Dedifferentiated amniotic fluid mesenchymal stem cell (primary cell): ENCODE data around the gene LURAP1L.
A peak's percentile ranks its signal among the peaks of the same experiment; 100 is the strongest.

Experiments
- DNase-seq: peaks from one replicate; pipeline ENCODE4 v3.0.0-alpha.2; 2016; ENCODE audit errors: extremely low spot score

Gene LURAP1L

GRCh38 chr9:12812710-12813109 is 37.9 kb downstream of the LURAP1L start:
- DNase-seq: no peak

DNA sequence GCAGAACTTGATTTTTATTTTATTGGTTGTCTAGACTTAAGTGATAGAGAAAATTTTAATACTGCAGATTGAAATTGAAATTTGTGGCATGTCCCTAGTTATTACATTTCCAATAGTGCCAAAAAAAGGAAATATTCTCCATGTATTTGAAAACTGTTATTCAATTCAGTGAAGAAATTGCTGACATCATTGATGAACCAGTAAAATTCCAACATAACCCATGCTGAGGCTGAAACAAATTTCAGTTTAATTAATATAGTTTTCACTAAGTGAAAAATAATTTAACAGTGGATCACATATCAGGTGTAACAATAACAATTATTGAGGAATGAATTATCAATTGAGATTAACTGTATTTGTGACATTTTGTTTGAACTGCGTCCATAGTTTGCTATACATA is 38.7 kb downstream of the LURAP1L start:
- DNase-seq: no peak

- peak; percentile 99 for DNase-seq
Observed at GRCh38 chr9:12813960-12814876, 39.4 kb downstream of the LURAP1L start.

- DNase-seq: no peak
Observed at GRCh38 chr9:12814877-12815237, 40.0 kb downstream of the LURAP1L start.

DNA sequence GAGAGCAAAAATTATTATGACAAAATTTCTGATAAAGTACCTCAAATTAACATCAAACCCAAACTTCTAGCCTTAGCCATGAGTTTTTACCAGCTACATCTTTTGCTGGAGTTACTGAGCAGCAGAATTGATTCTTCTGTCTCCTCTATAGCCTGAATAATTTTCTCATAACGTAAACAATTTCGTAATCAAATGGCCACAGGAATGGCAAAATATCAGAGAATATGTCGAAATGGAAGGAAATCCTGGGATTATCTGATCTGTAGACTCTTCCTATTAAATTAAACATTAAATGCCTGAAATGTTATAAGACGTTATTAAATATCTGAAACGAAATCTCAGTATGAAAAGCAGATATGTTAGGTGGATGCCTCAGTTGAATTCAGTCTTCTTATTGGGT is 41.1 kb downstream of the LURAP1L start:
- DNase-seq: no peak

DNA sequence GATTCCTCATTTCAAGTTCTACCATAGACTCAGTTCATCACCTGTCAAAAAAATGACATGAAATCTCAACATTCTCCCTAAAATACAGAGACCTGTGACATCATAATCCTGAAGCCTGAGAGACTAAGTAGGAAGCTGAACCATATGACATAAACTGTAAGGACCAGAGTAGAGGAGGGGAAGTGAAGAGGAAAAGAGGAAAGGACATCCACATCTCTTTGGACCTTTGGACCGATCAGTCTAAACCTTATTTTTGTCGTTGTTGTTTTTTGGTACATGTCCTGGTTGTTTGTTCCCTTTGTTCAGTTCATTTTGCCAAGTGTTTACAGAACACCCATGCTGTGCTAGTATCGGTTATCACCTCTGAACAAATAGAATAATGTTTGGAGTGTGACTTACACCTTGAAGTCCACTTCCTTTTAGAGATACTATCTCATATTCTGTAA is 41.9 kb downstream of the LURAP1L start:
- DNase-seq: no peak

- DNase-seq: no peak
Observed at GRCh38 chr9:12817702-12818101, 42.9 kb downstream of the LURAP1L start.

GRCh38 chr9:12818431-12819000 is 43.7 kb downstream of the LURAP1L start:
- DNase-seq: no peak

GRCh38 chr9:12819436-12820185 is 44.8 kb downstream of the LURAP1L start:
- DNase-seq: no peak

- no peak for DNase-seq
Observed at GRCh38 chr9:12822111-12822510, 47.3 kb downstream of the LURAP1L start.

- no peak for DNase-seq
Observed at GRCh38 chr9:12826924-12827565, 52.2 kb downstream of the LURAP1L start.

GRCh38 chr9:12833701-12834100 is 58.9 kb downstream of the LURAP1L start:
- no peak for DNase-seq

DNA sequence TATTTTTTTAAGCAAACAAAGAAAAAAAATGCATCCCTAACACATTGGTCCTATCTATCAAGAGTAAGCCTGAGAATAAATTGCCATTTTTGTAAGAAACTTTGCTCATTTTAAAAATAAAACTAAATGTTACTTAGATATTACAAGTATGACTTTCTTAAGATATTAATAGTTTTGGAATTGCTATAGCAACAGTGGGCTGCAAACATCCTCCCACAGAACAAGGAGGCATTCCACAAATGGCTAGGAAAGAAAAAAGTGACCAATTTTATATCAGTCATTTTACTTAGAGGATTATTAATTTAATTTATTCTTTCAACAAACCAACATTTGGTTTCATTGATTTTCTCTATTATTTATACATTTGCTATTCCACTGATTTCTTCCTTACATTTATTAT is 63.7 kb downstream of the LURAP1L start:
- peak; percentile 71 for DNase-seq

GRCh38 chr9:12843735-12844134 is 68.9 kb downstream of the LURAP1L start:
- no peak for DNase-seq

DNA sequence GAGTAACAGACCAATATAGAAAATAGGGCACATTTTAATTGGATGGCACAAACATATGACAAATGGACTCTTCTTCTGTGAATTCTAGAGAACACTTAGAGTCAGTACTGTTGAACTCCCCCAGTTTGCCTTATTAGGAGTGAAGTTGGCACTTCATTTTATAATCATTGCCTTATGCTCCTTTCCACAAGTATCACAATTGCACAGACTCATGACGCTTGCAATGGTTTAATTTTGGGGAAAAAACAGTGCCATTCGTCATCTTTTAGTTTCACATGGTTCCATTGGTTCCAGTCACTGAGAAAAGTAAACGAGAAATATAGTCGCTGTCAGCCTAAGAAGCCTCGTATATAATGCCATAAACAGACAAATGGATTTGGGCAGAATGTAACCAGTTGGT is 71.2 kb downstream of the LURAP1L start:
- DNase-seq: no peak

DNA sequence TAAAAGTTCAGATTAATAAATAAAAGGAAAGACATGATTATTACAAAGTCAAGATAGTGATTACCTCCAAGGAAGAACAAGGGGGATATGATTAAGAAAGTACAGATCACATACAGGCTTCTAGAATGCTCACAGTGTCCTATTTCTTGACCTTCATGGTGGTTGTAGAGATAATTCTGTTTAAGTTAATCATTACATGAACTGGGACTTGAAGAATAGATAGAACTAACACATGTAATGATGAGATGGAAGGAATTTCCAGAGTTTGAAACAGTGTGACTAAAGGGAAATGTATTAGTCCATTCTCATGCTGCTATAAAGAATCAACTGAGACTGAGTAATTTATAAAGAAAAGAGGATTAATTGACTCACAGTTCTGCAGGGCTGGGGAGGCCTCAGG is 72.7 kb downstream of the LURAP1L start:
- DNase-seq: no peak

DNA sequence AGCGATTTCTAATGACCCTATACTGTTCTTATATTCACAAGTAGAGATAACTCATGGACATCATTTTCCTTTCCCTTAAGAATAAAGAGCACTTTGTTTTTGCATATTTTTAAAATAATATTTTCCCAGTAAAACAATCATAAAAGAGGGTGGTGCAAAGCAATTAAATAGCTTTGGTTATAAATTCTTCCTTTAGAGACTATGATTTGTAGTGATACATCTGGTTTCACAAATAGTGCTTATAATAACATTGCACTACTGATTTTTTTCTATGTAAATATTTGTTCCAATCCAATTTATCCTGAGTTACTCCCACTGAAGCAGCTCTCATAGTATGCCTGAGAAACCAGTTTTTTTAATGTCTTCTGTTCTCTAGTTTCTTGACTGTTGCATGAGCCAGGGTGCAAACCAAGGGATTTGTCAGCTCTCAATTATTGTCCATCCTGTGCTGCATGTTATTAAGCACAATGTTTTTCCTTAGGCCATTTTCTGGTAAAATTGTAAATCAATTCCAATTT is 74.7 kb downstream of the LURAP1L start:
- peak; percentile 42 for DNase-seq

DNA sequence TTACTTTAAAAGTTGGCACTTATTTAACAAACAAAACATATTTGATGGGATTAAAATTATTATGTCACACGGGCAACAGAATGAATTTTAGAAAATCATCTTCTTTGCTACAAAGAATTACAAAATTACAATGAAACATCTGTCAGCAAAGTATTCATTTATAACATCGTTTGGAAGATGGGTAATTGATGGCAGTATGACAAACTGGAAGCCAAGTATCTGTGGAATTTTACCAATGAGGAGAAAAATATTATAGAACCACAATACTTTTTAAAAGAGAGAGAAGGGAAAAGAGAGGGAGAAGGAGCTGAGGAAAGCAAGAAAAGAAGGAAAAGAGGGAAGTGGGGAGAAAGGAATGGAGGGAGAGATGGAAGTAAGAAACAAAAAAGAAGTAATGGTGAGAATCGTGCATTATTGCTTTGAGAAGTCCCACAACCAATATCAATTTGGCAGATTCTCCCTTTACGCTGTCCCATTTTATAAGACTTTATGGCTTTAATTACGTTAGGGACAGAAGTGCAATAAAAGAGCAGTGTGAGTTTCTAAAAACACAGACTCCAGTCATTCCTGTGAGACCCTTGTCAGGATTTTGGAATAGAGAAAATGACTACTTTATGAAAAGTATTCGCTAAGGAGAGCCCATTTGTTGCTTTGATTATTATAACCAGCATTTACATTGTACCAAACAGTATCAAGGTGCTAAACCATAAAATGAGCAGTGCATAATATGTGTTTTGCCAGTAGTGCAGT is 76.7 kb downstream of the LURAP1L start:
- DNase-seq: no peak

GRCh38 chr9:12853051-12853450 is 78.2 kb downstream of the LURAP1L start:
- DNase-seq: no peak

- DNase-seq: no peak
Observed at GRCh38 chr9:12854221-12854620, 79.4 kb downstream of the LURAP1L start.

DNA sequence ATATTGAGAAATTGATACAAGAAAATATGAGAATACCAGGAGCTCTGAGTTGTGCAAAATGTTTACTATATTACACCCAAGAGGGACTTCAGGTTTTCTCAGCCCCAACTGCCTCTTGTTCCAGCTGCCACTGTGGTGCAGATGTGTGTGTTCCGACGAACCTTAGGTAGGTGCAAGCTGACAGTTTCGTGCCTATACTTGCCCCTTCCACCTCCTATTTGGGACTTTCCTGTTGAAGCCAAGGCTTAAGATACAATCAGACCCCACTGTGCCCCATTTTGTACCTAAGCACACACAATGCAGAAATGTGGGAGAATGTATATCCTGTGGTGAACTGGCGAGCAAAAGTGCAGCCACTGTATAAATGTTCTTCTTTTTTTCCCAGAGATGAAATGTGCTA is 80.2 kb downstream of the LURAP1L start:
- no peak for DNase-seq
